ENCODE results near the gene STPG1.

DNA sequence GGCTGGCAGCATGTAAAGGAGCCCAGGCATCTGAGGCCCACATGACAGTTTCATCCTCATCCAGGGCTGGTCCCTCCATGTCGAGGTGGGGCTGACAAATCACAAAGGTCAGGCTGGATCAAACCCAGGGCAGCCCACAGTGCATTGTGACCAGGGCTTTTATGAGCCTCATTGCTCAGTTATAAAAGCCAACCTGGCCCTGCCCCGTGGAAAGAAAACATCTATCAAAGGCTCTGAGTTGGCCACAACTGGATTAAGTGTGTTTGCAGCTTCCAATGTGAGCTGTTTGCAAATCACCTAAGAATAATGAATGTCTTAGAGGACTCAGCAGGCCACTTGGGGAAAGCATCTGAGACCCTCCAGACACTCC is 49.0 kb downstream of the STPG1 start:
- TF ChIP-seq CTCF (IDR thresholded peaks at IDR 0.05) (no peak), POLR2A (IDR thresholded peaks at IDR 0.05) (no peak), POLR2AphosphoS5 (IDR thresholded peaks at IDR 0.05; ENCODE audit: insufficient read depth in 1 of 2, low read depth in 1 of 2) (no peak)

Measured in vagina (tissue), 2 donors.